Peyer's patch (tissue), 4 donors: ENCODE measurements around the gene CLDN11. TPM values are rescaled to one million over a fixed set of nuclear protein-coding genes. Genes with fewer than 3 reads are reported as not detected.

Experiments used
- DNase-seq, 3 donors: peaks; one replicate each; pipeline ENCODE4 v3.0.0-alpha.2; 2017 to 2019
- H3K27ac ChIP-seq, 4 donors: fragments of 200-600 bp; sonication (generic); one replicate each; pipeline ENCODE4 v1.5.1; 2016 to 2019
- H3K27me3 ChIP-seq, 2 donors: fragments of 200-600 bp; sonication (generic); one replicate each; pipeline ENCODE4 v1.5.1; 2019
- H3K36me3 ChIP-seq, 3 donors: fragments of 200-600 bp; sonication (generic); one replicate each; pipeline ENCODE4 v1.5.1; 2016 to 2019
- H3K4me1 ChIP-seq, 4 donors: fragments of 200-600 bp; sonication (generic); one replicate each; pipeline ENCODE4 v1.5.1; 2016 to 2019
- H3K4me3 ChIP-seq, 4 donors: fragments of 200-600 bp; sonication (generic); 1 replicate in 3 of 4; 2 replicates in 1 of 4; pipeline ENCODE4 v1.5.1; 2016 to 2019; ENCODE audit warnings: mild to moderate bottlenecking in 1 of 4
- H3K9me3 ChIP-seq, 4 donors: fragments of 200-600 bp; sonication (generic); one replicate each; pipeline ENCODE4 v1.5.1; 2016 to 2019; ENCODE audit warnings: mild to moderate bottlenecking in 1 of 4
- CTCF ChIP-seq, 6 experiments: fragments of 450-650 bp in 4 of 6; fragments of 200-600 bp in 2 of 6; sonication (generic) in 1 of 6; IDR thresholded peaks; one replicate each; pipeline ENCODE4 v1.5.1; 2017 to 2019; ENCODE audit warnings: antibody characterized with exemption in 6 of 6, mild to moderate bottlenecking in 3 of 6, moderate library complexity in 1 of 6
- POLR2A ChIP-seq, 2 donors: fragments of 450-650 bp; IDR thresholded peaks; one replicate each; pipeline ENCODE4 v1.5.1; 2017; ENCODE audit warnings: antibody characterized with exemption in 2 of 2, mild to moderate bottlenecking in 2 of 2, moderate library complexity in 2 of 2
- total RNA-seq, 4 donors: library from RNA; depleted of rRNA; stranded (reverse); fragments of >200 nt; gene quantifications; one replicate each; pipeline ENCODE4 v1.1.0, GENCODE V29; 2016

CLDN11 gene
- total RNA-seq, 4 donors from 2014 or later = 4.1 to 16.6 (median 5.0) TPM

GRCh38 chr3:170414202-170414663 is 4.4 kb upstream of the CLDN11 start:
- H3K4me3 ChIP-seq = no peak overlapping the region
- DNase-seq = peak in 1 of 3 donors; percentile 58
- H3K36me3 ChIP-seq = no peaks in the 10 kb centered on the region
- H3K9me3 ChIP-seq = no peaks in the 10 kb centered on the region
- TF ChIP-seq CTCF (IDR thresholded peaks at IDR 0.05) (peak; percentile 57 to 97 (median 88)), POLR2A (IDR thresholded peaks at IDR 0.05) (no peak)
- H3K4me1 ChIP-seq = peaks cover 4 to 13% (median 7%) of the 10 kb centered on the region in 4 donors
- peaks cover 0 to 6% of the 10 kb centered on the region in 2 donors for H3K27me3 ChIP-seq
- no peak overlapping the region for H3K27ac ChIP-seq

GRCh38 chr3:170417090-170417489 is 1.6 kb upstream of the CLDN11 start:
- Histone ChIP-seq H3K27ac (no peak overlapping the region), H3K27me3 (peaks cover 0 to 6% of the 10 kb centered on the region in 2 donors), H3K9me3 (no peaks in the 10 kb centered on the region), H3K36me3 (no peaks in the 10 kb centered on the region), H3K4me3 (no peak overlapping the region), H3K4me1 (peaks cover 9 to 23% (median 14%) of the 10 kb centered on the region in 4 donors)
- no peak for TF ChIP-seq CTCF (IDR thresholded peaks at IDR 0.05)
- no peak for TF ChIP-seq POLR2A (IDR thresholded peaks at IDR 0.05)
- no peak for DNase-seq

- Histone ChIP-seq H3K4me1 (peaks cover 9 to 23% (median 14%) of the 10 kb centered on the region in 4 donors), H3K9me3 (no peaks in the 10 kb centered on the region), H3K27ac (peak overlapping the region in 1 of 4 donors; percentile 31), H3K4me3 (peak overlapping the region; percentile 32 to 59 (median 48)), H3K27me3 (peaks cover 0 to 6% of the 10 kb centered on the region in 2 donors), H3K36me3 (no peaks in the 10 kb centered on the region)
- TF ChIP-seq POLR2A (IDR thresholded peaks at IDR 0.05) = no peak
- no peak for TF ChIP-seq CTCF (IDR thresholded peaks at IDR 0.05)
- DNase-seq = no peak
These were observed 954 bp downstream of the CLDN11 start for GRCh38 chr3:170419557-170420087.

- peaks cover 9 to 23% (median 14%) of the 10 kb centered on the region in 4 donors for H3K4me1 ChIP-seq
- TF ChIP-seq CTCF (IDR thresholded peaks at IDR 0.05) = no peak
- TF ChIP-seq POLR2A (IDR thresholded peaks at IDR 0.05) = no peak
- H3K4me3 ChIP-seq = peak overlapping the region in 2 of 4 donors; percentile 32 to 46
- no peaks in the 10 kb centered on the region for H3K9me3 ChIP-seq
- H3K36me3 ChIP-seq = no peaks in the 10 kb centered on the region
- H3K27ac ChIP-seq = peak overlapping the region in 1 of 4 donors; percentile 31
- no peak for DNase-seq
- H3K27me3 ChIP-seq = peaks cover 0 to 6% of the 10 kb centered on the region in 2 donors
These were observed 1.7 kb downstream of the CLDN11 start for GRCh38 chr3:170420307-170420821.

GRCh38 chr3:170421111-170421641 is 2.5 kb downstream of the CLDN11 start:
- peaks cover 0 to 6% of the 10 kb centered on the region in 2 donors for H3K27me3 ChIP-seq
- peak overlapping the region in 1 of 4 donors; percentile 22 for H3K27ac ChIP-seq
- H3K4me3 ChIP-seq = no peak overlapping the region
- no peak for DNase-seq
- H3K4me1 ChIP-seq = peaks cover 9 to 23% (median 14%) of the 10 kb centered on the region in 4 donors
- TF ChIP-seq POLR2A (IDR thresholded peaks at IDR 0.05) (no peak), CTCF (IDR thresholded peaks at IDR 0.05) (no peak)
- no peaks in the 10 kb centered on the region for H3K36me3 ChIP-seq
- no peaks in the 10 kb centered on the region for H3K9me3 ChIP-seq
